HCT116 (cell line): ENCODE measurements around the gene HMCN1. TPM values are rescaled to one million over a fixed set of nuclear protein-coding genes. Genes with fewer than 3 reads are reported as not detected.

ENCODE experiments used
- ATAC-seq: fragments of 200-7000 bp; cut with Tn5 transposase; 2 replicates; pipeline ENCODE4 v1.9.1; 2020; ENCODE audit warnings: mild to moderate bottlenecking, moderate library complexity
- BruUV-seq: library from RNA; stranded (reverse); fragments of 400-500 nt; replicated peaks from 2 replicates; lab custom pipeline; 2021; lab: Mats Ljungman, UMichigan
- CTCF ChIA-PET: fragments of 300-600 bp; sonication (Branson Sonifier 250); formaldehyde crosslinking; loops from one replicate; lab custom pipeline; 2021; ENCODE audit warnings: antibody characterized with exemption; lab: Charles Lee
- POLR2A ChIA-PET: fragments of 300-600, 350-600 bp; sonication (Branson Sonifier 250); formaldehyde crosslinking; loops from one replicate; lab custom pipeline; 2021; ENCODE audit warnings: antibody characterized with exemption; lab: Charles Lee
- RAD21 ChIA-PET, 2 experiments: fragments of 300-600 bp; sonication (Branson Sonifier 250); formaldehyde crosslinking; loops; one replicate each; lab custom pipeline; 2023; ENCODE audit warnings: low total read pairs in 2 of 2; ENCODE audit not compliant: uncharacterized antibody in 2 of 2, unreplicated experiment in 2 of 2, low non-redundant PET in 1 of 2; lab: Charles Lee
- DNase-seq: peaks from one replicate; pipeline ENCODE4 v3.0.0-alpha.2; 2010; ENCODE audit warnings: low read depth, low spot score
- H2AFZ ChIP-seq: fragments of 200-600 bp; shearing (Covaris generic), sonication (generic); 2 replicates; pipeline ENCODE4 v1.6.1; 2017; ENCODE audit warnings: low read depth, mixed run types, mixed read lengths, antibody characterized with exemption, low read length; ENCODE audit not compliant: poor library complexity, severe bottlenecking
- H3K27ac ChIP-seq: 2 replicates; pipeline ENCODE4 v1.5.1; 2012; ENCODE audit warnings: low read depth, low read length
- H3K27me3 ChIP-seq: fragments of 200-600 bp; sonication (generic); 2 replicates; pipeline ENCODE4 v1.6.1; 2016; ENCODE audit warnings: mixed run types, low read length, mixed read lengths; ENCODE audit not compliant: insufficient read depth
- H3K36me3 ChIP-seq, 2 experiments: fragments of 200-500 bp in 1 of 2; fragments of 200-600 bp in 1 of 2; sonication (Bioruptor generic) in 1 of 2; sonication (generic) in 1 of 2; 2 replicates each; pipeline versions ENCODE4 v1.5.1 to v1.6.1; 2014 to 2016; ENCODE audit warnings: low read length in 2 of 2, inconsistent platforms in 1 of 2, mixed read lengths in 1 of 2, mixed run types in 1 of 2; ENCODE audit not compliant: insufficient read depth in 2 of 2, control insufficient read depth in 1 of 2
- H3K4me1 ChIP-seq, 2 experiments: fragments of 200-600 bp in 1 of 2; sonication (generic) in 1 of 2; 2 replicates each; pipeline versions ENCODE4 v1.5.1 to v1.6.1; 2012 to 2017; ENCODE audit warnings: low read length in 2 of 2, inconsistent platforms in 1 of 2, mild to moderate bottlenecking in 1 of 2, mixed read lengths in 1 of 2, mixed run types in 1 of 2, moderate library complexity in 1 of 2; ENCODE audit not compliant: insufficient read depth in 2 of 2, control insufficient read depth in 1 of 2
- H3K4me2 ChIP-seq: fragments of 200-600 bp; sonication (generic); 2 replicates; pipeline ENCODE4 v1.6.1; 2017; ENCODE audit warnings: mixed run types, low read length, mixed read lengths
- H3K4me3 ChIP-seq, 2 experiments: fragments of 200-600 bp in 1 of 2; sonication (generic) in 1 of 2; replicated peaks in 1 of 2; 2 replicates each; pipeline ENCODE4 v1.5.1; 2011 to 2016; ENCODE audit warnings: low read length in 2 of 2, control low read depth in 1 of 2, low read depth in 1 of 2, mild to moderate bottlenecking in 1 of 2, mixed read lengths in 1 of 2, mixed run types in 1 of 2
- H3K79me2 ChIP-seq: fragments of 200-600 bp; sonication (generic); 2 replicates; pipeline ENCODE4 v1.6.1; 2017; ENCODE audit warnings: mild to moderate bottlenecking, mixed run types, low read length, moderate library complexity, mixed read lengths; ENCODE audit not compliant: insufficient read depth
- H3K9ac ChIP-seq: fragments of 200-600 bp; sonication (generic); 2 replicates; pipeline ENCODE4 v1.6.1; 2016; ENCODE audit warnings: low read length, mixed read lengths
- H3K9me2 ChIP-seq: fragments of 200-600 bp; sonication (generic), shearing (Covaris generic); 2 replicates; pipeline ENCODE4 v1.6.1; 2017; ENCODE audit warnings: mixed run types, mild to moderate bottlenecking, moderate library complexity; ENCODE audit not compliant: insufficient read depth
- H3K9me3 ChIP-seq, 2 experiments: fragments of 200-500 bp in 1 of 2; fragments of 200-600 bp in 1 of 2; sonication (Bioruptor generic) in 1 of 2; sonication (generic) in 1 of 2; 2 replicates each; pipeline ENCODE4 v1.6.1; 2014 to 2017; ENCODE audit warnings: low read length in 2 of 2, mixed read lengths in 2 of 2, inconsistent platforms in 1 of 2, low read depth in 1 of 2, mild to moderate bottlenecking in 1 of 2, mixed run types in 1 of 2, moderate library complexity in 1 of 2; ENCODE audit not compliant: control insufficient read depth in 1 of 2, insufficient read depth in 1 of 2
- H4K20me1 ChIP-seq: fragments of 200-600 bp; sonication (generic), shearing (Covaris generic); 2 replicates; pipeline ENCODE4 v1.6.1; 2017; ENCODE audit warnings: mixed run types, mild to moderate bottlenecking, moderate library complexity; ENCODE audit not compliant: insufficient read depth
- CBX3 ChIP-seq: IDR thresholded peaks from 2 replicates; pipeline ENCODE4 v1.6.1; 2012; ENCODE audit warnings: low read depth
- CEBPB ChIP-seq: IDR thresholded peaks from 2 replicates; pipeline ENCODE4 v1.6.1; 2012; ENCODE audit warnings: low read depth
- EGR1 ChIP-seq: IDR thresholded peaks from 2 replicates; pipeline ENCODE4 v1.6.1; 2012; ENCODE audit warnings: low read depth
- ELF1 ChIP-seq: IDR thresholded peaks from 2 replicates; pipeline ENCODE4 v1.6.1; 2012; ENCODE audit warnings: low read depth, borderline replicate concordance
- EZH2 ChIP-seq: fragments of 200-600 bp; sonication (generic); IDR thresholded peaks from 2 replicates; pipeline ENCODE4 v1.6.1; 2017; ENCODE audit warnings: antibody characterized with exemption, mixed run types
- EZH2phosphoT487 ChIP-seq: fragments of 200-600 bp; IDR thresholded peaks from 2 replicates; pipeline ENCODE4 v1.6.1; 2018; ENCODE audit warnings: antibody characterized with exemption, borderline replicate concordance
- FOSL1 ChIP-seq: IDR thresholded peaks from 2 replicates; pipeline ENCODE4 v1.6.1; 2012; ENCODE audit warnings: low read depth
- JUND ChIP-seq: IDR thresholded peaks from 2 replicates; pipeline ENCODE4 v1.6.1; 2012
- POLR2A ChIP-seq: IDR thresholded peaks from 2 replicates; pipeline ENCODE4 v1.7.0; 2011; ENCODE audit warnings: borderline replicate concordance; ENCODE audit not compliant: insufficient read depth, insufficient read length; ENCODE audit errors: extremely low read depth
- POLR2AphosphoS5 ChIP-seq: IDR thresholded peaks from 2 replicates; pipeline ENCODE4 v1.6.1; 2011; ENCODE audit warnings: mild to moderate bottlenecking, low read depth, low read length, moderate library complexity
- RAD21 ChIP-seq: IDR thresholded peaks from 2 replicates; pipeline ENCODE4 v1.6.1; 2012; ENCODE audit warnings: low read depth, mild to moderate bottlenecking
- SP1 ChIP-seq: IDR thresholded peaks from 2 replicates; pipeline ENCODE4 v1.6.1; 2012; ENCODE audit warnings: low read depth
- SRF ChIP-seq: IDR thresholded peaks from 2 replicates; pipeline ENCODE4 v1.6.1; 2012; ENCODE audit warnings: low read depth
- YY1 ChIP-seq: IDR thresholded peaks from 2 replicates; pipeline ENCODE4 v1.6.1; 2011; ENCODE audit warnings: low read length, low read depth, moderate library complexity, mild to moderate bottlenecking; ENCODE audit not compliant: insufficient replicate concordance; ENCODE audit errors: extremely low read depth
- ZFX ChIP-seq: fragments of 450-650 bp; IDR thresholded peaks from 2 replicates; pipeline ENCODE4 v1.6.1; 2017
- ZNF274 ChIP-seq: fragments of 200-500 bp; sonication (Bioruptor generic); IDR thresholded peaks from 2 replicates; pipeline ENCODE4 v1.6.1; 2014; ENCODE audit warnings: mild to moderate bottlenecking, low read depth, low read length, inconsistent platforms
- intact Hi-C: fragments of 100-400 bp; cut with micrococcal nuclease; formaldehyde crosslinking; loops from 2 replicates; pipeline ENCODE4 v1.10.0; 2022
- total RNA-seq: library from RNA; stranded (reverse); gene quantifications from one replicate; pipeline ENCODE4 v1.2.1, GENCODE V29; 2021; ENCODE audit not compliant: unreplicated experiment
- TF ChIP-seq, protein P1 (sequence below): IDR thresholded peaks from 2 replicates; pipeline ENCODE4 v1.6.1; 2012
- TF ChIP-seq, protein P2 (sequence below), 3 experiments: fragments of 200-600 bp in 1 of 3; sonication (generic) in 1 of 3; IDR thresholded peaks in 2 of 3; conservative IDR thresholded peaks in 1 of 3; 2 replicates each; pipeline ENCODE4 v1.5.1; 2012 to 2017; ENCODE audit warnings: low read depth in 2 of 3, low read length in 2 of 3, antibody characterized with exemption in 1 of 3, borderline replicate concordance in 1 of 3, control low read depth in 1 of 3, mild to moderate bottlenecking in 1 of 3, mixed read lengths in 1 of 3, mixed run types in 1 of 3, moderate library complexity in 1 of 3; ENCODE audit not compliant: insufficient read depth in 1 of 3
- TF ChIP-seq, protein P3 (sequence below): IDR thresholded peaks from 2 replicates; pipeline ENCODE4 v1.6.1; 2012
- TF ChIP-seq, protein P4 (sequence below): IDR thresholded peaks from 2 replicates; pipeline ENCODE4 v1.6.1; 2012; ENCODE audit warnings: low read depth

The HMCN1 gene
- total RNA-seq, 1 experiment from 2014 or later: 0.59 TPM

DNA sequence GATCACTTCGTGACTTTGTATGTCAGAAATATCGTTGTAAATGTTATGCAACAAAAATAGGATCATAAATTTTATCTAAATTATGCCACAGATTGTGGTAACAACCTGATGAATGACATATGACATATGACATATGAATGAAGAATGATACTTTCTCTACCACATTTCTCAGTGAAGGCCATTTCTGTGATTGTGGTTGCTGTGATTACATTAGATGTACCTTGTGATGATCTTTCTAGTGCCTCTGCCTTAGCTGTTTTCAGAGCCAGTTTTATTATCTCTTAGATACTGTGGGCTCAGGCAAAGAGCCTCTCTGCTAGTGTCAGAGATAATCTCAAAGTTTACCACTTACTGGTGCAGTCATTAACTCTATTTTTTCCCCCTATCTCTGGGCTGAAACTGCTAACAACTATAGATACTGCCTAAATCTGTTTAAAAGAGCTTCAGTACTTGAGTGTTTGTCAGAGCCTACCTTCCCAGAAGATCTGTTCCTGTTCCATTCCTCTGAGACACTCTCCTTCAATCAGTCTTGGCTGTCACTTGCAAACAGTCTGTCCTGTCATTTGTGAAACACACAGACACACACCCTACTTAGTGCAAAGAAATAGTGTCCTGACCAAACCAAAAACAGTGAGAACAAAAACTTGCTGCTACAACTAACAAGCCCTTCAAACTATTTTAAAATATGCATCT lies 55.5 kb downstream of the HMCN1 start:
- peak overlapping the region; percentile 19 for H2AFZ ChIP-seq
- no TSS peak for BruUV-seq
- H3K4me3 ChIP-seq: no peak overlapping the region
- no peak overlapping the region for H3K4me2 ChIP-seq
- ATAC-seq (no peak), DNase-seq (no peak)
- no peaks in the 10 kb centered on the region for H3K79me2 ChIP-seq
- H3K9me2 ChIP-seq: no peaks in the 10 kb centered on the region
- POLR2A ChIA-PET: no interaction called here
- no peaks in the 10 kb centered on the region for H3K4me1 ChIP-seq
- TF ChIP-seq CBX3 (no peak), ZNF274 (no peak), EZH2 (no peak), CEBPB (no peak), SP1 (no peak), JUND (no peak), EGR1 (no peak), YY1 (no peak), RAD21 (no peak), POLR2AphosphoS5 (no peak), ZFX (no peak), EZH2phosphoT487 (no peak), FOSL1 (no peak), ELF1 (no peak), POLR2A (no peak), SRF (no peak)
- TF ChIP-seq, protein P1, sequence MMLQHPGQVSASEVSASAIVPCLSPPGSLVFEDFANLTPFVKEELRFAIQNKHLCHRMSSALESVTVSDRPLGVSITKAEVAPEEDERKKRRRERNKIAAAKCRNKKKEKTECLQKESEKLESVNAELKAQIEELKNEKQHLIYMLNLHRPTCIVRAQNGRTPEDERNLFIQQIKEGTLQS: no peak
- TF ChIP-seq, protein P2, sequence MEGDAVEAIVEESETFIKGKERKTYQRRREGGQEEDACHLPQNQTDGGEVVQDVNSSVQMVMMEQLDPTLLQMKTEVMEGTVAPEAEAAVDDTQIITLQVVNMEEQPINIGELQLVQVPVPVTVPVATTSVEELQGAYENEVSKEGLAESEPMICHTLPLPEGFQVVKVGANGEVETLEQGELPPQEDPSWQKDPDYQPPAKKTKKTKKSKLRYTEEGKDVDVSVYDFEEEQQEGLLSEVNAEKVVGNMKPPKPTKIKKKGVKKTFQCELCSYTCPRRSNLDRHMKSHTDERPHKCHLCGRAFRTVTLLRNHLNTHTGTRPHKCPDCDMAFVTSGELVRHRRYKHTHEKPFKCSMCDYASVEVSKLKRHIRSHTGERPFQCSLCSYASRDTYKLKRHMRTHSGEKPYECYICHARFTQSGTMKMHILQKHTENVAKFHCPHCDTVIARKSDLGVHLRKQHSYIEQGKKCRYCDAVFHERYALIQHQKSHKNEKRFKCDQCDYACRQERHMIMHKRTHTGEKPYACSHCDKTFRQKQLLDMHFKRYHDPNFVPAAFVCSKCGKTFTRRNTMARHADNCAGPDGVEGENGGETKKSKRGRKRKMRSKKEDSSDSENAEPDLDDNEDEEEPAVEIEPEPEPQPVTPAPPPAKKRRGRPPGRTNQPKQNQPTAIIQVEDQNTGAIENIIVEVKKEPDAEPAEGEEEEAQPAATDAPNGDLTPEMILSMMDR (IDR thresholded peaks at IDR 0.05 in 2 of 3, conservative IDR thresholded peaks at IDR 0.05 in 1 of 3; ENCODE audit: borderline replicate concordance in 1 of 3, insufficient read depth in 1 of 3, low read depth in 2 of 3, low read length in 2 of 3): no peak
- TF ChIP-seq, protein P3, sequence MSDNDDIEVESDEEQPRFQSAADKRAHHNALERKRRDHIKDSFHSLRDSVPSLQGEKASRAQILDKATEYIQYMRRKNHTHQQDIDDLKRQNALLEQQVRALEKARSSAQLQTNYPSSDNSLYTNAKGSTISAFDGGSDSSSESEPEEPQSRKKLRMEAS: no peak
- TF ChIP-seq, protein P4, sequence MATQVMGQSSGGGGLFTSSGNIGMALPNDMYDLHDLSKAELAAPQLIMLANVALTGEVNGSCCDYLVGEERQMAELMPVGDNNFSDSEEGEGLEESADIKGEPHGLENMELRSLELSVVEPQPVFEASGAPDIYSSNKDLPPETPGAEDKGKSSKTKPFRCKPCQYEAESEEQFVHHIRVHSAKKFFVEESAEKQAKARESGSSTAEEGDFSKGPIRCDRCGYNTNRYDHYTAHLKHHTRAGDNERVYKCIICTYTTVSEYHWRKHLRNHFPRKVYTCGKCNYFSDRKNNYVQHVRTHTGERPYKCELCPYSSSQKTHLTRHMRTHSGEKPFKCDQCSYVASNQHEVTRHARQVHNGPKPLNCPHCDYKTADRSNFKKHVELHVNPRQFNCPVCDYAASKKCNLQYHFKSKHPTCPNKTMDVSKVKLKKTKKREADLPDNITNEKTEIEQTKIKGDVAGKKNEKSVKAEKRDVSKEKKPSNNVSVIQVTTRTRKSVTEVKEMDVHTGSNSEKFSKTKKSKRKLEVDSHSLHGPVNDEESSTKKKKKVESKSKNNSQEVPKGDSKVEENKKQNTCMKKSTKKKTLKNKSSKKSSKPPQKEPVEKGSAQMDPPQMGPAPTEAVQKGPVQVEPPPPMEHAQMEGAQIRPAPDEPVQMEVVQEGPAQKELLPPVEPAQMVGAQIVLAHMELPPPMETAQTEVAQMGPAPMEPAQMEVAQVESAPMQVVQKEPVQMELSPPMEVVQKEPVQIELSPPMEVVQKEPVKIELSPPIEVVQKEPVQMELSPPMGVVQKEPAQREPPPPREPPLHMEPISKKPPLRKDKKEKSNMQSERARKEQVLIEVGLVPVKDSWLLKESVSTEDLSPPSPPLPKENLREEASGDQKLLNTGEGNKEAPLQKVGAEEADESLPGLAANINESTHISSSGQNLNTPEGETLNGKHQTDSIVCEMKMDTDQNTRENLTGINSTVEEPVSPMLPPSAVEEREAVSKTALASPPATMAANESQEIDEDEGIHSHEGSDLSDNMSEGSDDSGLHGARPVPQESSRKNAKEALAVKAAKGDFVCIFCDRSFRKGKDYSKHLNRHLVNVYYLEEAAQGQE: no peak
- no peaks in the 10 kb centered on the region for H3K27me3 ChIP-seq
- H3K36me3 ChIP-seq: no peaks in the 10 kb centered on the region
- no peak overlapping the region for H3K9ac ChIP-seq
- RAD21 ChIA-PET: no interaction called here
- H3K9me3 ChIP-seq: no peaks in the 10 kb centered on the region
- H3K27ac ChIP-seq: no peak overlapping the region
- intact Hi-C loops: no loop called here
- H4K20me1 ChIP-seq: no peaks in the 10 kb centered on the region
- CTCF ChIA-PET: no interaction called here
